Testis (tissue), 3 donors: ENCODE results near the gene UBC. TPM values are rescaled to one million over a fixed set of nuclear protein-coding genes. Genes with fewer than 3 reads are reported as not detected.

ENCODE experiments used
- DNase-seq: peaks from one replicate; pipeline ENCODE4 v3.0.0-alpha.2; 2019
- H3K27ac ChIP-seq, 2 donors: fragments of 200-600 bp; sonication (generic); one replicate each; pipeline ENCODE4 v1.5.1; 2019
- H3K27me3 ChIP-seq: fragments of 200-600 bp; sonication (generic); one replicate; pipeline ENCODE4 v1.5.1; 2019
- H3K36me3 ChIP-seq: fragments of 200-600 bp; sonication (generic); one replicate; pipeline ENCODE4 v1.5.1; 2017; ENCODE audit warnings: low read depth; ENCODE audit errors: missing control alignments
- H3K4me1 ChIP-seq: fragments of 200-600 bp; sonication (generic); one replicate; pipeline ENCODE4 v1.5.1; 2019
- H3K4me3 ChIP-seq, 2 donors: fragments of 200-600 bp; sonication (generic); one replicate each; pipeline ENCODE4 v1.5.1; 2017 to 2019
- H3K9me3 ChIP-seq: fragments of 200-600 bp; sonication (generic); one replicate; pipeline ENCODE4 v1.5.1; 2017
- POLR2A ChIP-seq: fragments of 450-650 bp; IDR thresholded peaks from one replicate; pipeline ENCODE4 v1.6.1; 2017; ENCODE audit warnings: antibody characterized with exemption, mild to moderate bottlenecking, moderate library complexity
- WGBS, 2 donors: methylation state at CpG; one replicate each; pipeline ENCODE4 v1.1.5; 2018; 5-methylcytosine and 5-hydroxymethylcytosine counted together
- intact Hi-C: fragments of 100-400 bp; cut with DNase I; formaldehyde crosslinking; loops from one replicate; pipeline ENCODE4 v1.15.1; 2023; ENCODE audit warnings: low total_unique reads
- polyA plus RNA-seq: library from polyadenylated mRNA; stranded (reverse); fragments of 350-450 nt; fragmentation: Illumina TruSeq; extraction: RNeasy Lipid Tissue Mini Kit (QIAGEN cat#74804); gene quantifications from one replicate; pipeline ENCODE4 v1.2.3, GENCODE V29; 2014; ENCODE audit warnings: low read depth, low replicate concordance; ENCODE audit not compliant: insufficient read depth
- total RNA-seq, 2 donors: library from RNA; depleted of rRNA; stranded (reverse); fragments of >200 nt; gene quantifications; one replicate each; pipeline ENCODE4 v1.2.3, GENCODE V29; 2016
- TF ChIP-seq, protein P1 (sequence below), 3 experiments: fragments of 450-650 bp in 2 of 3; fragments of 200-600 bp in 1 of 3; sonication (generic) in 1 of 3; IDR thresholded peaks; one replicate each; pipeline ENCODE4 v1.5.1; 2016 to 2019; ENCODE audit warnings: antibody characterized with exemption in 3 of 3, mild to moderate bottlenecking in 2 of 3, moderate library complexity in 1 of 3

Gene UBC
- total and polyA plus RNA-seq, 3 donors from 2014 or later: 1,262 to 2,678 (median 1,458) TPM

DNA sequence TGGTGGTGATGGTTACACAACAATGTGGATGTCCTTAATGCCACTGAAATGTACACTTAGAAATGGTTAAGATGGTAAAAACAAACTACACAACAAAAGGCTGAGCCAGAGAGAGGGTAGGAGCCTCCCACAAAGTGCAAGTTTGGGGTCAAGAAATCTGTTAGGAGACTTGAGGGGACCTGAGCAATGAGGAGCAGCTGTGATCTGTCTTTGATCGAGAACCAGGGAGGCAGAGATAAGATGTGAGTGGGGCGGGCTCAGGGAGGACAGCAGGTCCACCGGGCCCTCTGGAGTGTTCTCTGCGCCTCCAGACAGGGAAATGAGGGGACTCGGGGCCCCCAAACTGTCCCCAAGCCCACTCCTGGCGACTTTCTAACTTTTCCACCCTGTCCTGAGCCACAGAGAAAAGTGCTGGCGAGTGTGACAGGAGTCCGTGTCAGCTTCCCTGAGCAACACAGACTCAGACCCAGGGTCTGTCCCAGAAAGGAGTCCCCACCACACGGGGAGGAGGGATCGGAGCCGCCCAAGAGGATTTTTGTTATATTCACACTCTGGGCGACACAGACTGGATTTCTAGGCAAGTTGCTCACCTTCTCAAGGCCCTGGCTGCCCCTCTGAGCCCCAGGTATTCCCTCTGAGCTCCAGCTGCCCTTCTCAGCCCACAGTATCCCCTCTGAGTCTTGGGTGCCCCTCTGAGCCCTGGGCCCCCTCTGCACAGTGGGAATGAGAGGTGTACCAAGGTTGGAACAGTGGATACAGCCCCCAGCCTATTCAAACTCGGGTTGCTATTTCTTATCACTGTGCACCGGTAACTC lies 39.3 kb downstream of the UBC start:
- no peaks in the 10 kb centered on the region for H3K9me3 ChIP-seq
- TF ChIP-seq POLR2A: no peak
- TF ChIP-seq, protein P1, sequence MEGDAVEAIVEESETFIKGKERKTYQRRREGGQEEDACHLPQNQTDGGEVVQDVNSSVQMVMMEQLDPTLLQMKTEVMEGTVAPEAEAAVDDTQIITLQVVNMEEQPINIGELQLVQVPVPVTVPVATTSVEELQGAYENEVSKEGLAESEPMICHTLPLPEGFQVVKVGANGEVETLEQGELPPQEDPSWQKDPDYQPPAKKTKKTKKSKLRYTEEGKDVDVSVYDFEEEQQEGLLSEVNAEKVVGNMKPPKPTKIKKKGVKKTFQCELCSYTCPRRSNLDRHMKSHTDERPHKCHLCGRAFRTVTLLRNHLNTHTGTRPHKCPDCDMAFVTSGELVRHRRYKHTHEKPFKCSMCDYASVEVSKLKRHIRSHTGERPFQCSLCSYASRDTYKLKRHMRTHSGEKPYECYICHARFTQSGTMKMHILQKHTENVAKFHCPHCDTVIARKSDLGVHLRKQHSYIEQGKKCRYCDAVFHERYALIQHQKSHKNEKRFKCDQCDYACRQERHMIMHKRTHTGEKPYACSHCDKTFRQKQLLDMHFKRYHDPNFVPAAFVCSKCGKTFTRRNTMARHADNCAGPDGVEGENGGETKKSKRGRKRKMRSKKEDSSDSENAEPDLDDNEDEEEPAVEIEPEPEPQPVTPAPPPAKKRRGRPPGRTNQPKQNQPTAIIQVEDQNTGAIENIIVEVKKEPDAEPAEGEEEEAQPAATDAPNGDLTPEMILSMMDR (IDR thresholded peaks at IDR 0.05): no peak
- no peak overlapping the region for H3K27ac ChIP-seq
- no peaks in the 10 kb centered on the region for H3K27me3 ChIP-seq
- intact Hi-C loops: no loop called here
- WGBS, 2 donors: 71 to 76% methylated on average over 12 to 14 of the region's 14 CpGs
- H3K4me1 ChIP-seq: no peaks in the 10 kb centered on the region
- DNase-seq: no peak
- H3K36me3 ChIP-seq: no peaks in the 10 kb centered on the region
- no peak overlapping the region for H3K4me3 ChIP-seq

DNA sequence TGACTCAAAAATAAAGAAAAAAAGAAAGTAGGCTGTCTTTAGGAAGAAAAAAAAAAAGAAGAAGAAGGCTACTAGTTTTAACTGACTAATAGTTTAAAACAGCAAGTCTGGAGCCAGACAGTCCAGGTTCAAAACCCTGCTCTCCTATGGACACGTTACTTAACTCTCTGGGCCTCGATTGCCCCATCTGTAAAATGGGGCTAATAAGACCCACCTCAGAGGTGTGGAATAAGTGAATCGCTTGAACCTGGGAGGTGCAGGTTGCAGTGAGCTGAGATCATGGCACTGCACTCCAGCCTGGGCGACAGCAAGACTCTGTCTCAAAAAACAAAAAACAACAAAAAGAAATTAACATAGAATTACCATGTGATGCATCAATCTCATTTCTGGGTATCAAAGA lies 40.3 kb downstream of the UBC start:
- no peak overlapping the region for H3K27ac ChIP-seq
- TF ChIP-seq, protein P1 (IDR thresholded peaks at IDR 0.05): no peak
- no peak for TF ChIP-seq POLR2A
- intact Hi-C loops: no loop called here
- no peak overlapping the region for H3K4me3 ChIP-seq
- no peaks in the 10 kb centered on the region for H3K36me3 ChIP-seq
- H3K9me3 ChIP-seq: no peaks in the 10 kb centered on the region
- no peaks in the 10 kb centered on the region for H3K4me1 ChIP-seq
- WGBS, 2 donors: 92 to 96% methylated on average over 4 of the region's 4 CpGs
- no peaks in the 10 kb centered on the region for H3K27me3 ChIP-seq
- DNase-seq: no peak

DNA sequence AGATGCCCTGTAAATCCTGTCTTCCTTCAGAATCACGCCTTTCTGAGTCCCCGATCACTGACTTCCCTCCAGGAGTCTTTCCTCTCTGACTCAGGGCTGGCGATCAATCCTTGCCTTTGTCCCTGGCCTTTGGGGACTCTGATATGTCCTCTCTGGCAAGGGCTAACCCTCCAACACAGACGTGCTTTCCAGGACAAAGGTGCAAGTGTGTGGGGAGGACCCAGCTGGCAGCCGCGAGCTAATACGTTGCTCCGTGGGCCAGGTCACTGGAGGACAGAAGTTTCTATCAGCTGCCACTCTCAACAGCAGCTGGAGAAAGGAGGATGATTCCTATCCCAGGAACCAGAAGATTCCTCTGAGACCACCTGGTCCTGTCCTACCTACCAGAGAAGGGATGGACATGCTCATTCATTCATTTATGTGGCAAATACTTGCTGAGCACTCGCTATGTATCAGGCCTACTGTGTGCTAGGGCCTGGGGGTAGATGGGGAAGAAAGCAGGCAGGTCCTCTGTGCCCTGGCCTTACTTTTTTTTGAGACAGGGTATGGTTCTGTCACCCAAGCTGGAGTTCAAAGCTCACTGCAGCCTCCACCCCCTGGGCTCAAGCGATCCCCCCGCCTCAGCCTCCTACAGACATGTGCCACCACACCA lies 42.3 kb downstream of the UBC start:
- 65 to 66% methylated on average over 11 of the region's 11 CpGs for WGBS, 2 donors
- intact Hi-C loops: no loop called here
- H3K36me3 ChIP-seq: no peaks in the 10 kb centered on the region
- no peak for TF ChIP-seq POLR2A
- TF ChIP-seq, protein P1 (IDR thresholded peaks at IDR 0.05): no peak
- H3K27ac ChIP-seq: no peak overlapping the region
- H3K4me1 ChIP-seq: no peaks in the 10 kb centered on the region
- H3K9me3 ChIP-seq: no peaks in the 10 kb centered on the region
- no peaks in the 10 kb centered on the region for H3K27me3 ChIP-seq
- DNase-seq: peak; percentile 65
- no peak overlapping the region for H3K4me3 ChIP-seq

DNA sequence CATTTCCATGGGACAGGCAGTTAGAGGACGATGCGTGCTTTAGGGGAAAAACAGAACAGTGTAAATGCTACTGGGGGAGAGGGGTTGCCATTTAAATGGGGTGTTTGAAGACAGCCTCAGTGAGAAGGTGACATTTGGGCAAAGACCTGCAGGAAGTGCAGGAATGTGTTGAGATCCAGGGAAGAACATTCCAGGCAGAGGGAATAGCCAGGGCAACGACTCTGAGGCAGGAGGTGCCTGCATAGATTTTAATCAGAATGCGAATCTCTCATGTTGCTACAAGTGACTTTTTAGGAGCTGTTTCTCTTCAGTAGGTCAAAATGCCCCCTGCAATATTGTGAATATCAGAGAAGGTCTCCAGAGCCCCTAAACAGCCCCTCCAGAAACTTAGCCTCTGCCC lies 43.2 kb downstream of the UBC start:
- Histone ChIP-seq H3K27me3 (no peaks in the 10 kb centered on the region), H3K4me3 (no peak overlapping the region), H3K36me3 (no peaks in the 10 kb centered on the region), H3K9me3 (no peaks in the 10 kb centered on the region), H3K27ac (no peak overlapping the region), H3K4me1 (no peaks in the 10 kb centered on the region)
- intact Hi-C loops: no loop called here
- no peak for DNase-seq
- TF ChIP-seq POLR2A: no peak
- TF ChIP-seq, protein P1 (IDR thresholded peaks at IDR 0.05): no peak
- WGBS, 2 donors: 88 to 94% methylated on average over 4 of the region's 4 CpGs
